Measurements from ENCODE around the gene SIAH3. TPM values are rescaled to one million over a fixed set of nuclear protein-coding genes. Genes with fewer than 3 reads are reported as not detected.

The SIAH3 gene
- total RNA-seq, 2 donors from 2014 or later = not detected

DNA sequence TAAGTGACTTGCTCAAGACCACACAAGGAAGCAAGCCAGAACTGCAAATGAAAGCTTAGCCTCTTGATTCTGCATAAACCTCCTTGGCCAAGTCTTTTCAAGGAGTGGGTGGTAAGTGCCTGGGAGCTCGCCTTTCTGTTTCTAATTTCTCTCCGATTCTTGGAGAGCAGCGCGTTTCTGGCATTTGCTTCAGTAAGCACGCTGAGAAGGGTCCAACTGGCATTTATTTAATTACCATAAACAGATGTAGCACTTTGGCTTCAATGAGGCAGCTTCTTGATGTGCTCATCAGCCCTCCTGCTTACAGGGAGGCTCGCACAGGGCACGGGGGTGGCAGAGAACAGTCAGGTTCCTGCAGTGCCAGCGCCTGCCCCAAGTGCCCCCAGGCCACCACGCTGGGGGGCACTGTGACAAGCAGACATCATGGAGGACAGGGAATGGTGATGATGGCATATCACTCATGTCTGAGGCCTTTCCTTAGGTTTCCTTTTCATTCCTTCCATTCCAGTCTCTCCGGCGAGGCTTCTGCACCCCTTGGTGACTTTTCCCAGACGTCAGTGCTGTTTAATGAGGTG is 13.3 kb downstream of the SIAH3 start:
- H3K36me3 ChIP-seq = no peaks in the 10 kb centered on the region
- no peaks in the 10 kb centered on the region for H3K4me1 ChIP-seq
- intact Hi-C loops (cut with DNase I) = no loop called here
- no peak overlapping the region for H3K4me3 ChIP-seq
- no peak overlapping the region for H3K27ac ChIP-seq
- H3K27me3 ChIP-seq = no peaks in the 10 kb centered on the region
- no peaks in the 10 kb centered on the region for H3K9me3 ChIP-seq
- TF ChIP-seq, protein P1, sequence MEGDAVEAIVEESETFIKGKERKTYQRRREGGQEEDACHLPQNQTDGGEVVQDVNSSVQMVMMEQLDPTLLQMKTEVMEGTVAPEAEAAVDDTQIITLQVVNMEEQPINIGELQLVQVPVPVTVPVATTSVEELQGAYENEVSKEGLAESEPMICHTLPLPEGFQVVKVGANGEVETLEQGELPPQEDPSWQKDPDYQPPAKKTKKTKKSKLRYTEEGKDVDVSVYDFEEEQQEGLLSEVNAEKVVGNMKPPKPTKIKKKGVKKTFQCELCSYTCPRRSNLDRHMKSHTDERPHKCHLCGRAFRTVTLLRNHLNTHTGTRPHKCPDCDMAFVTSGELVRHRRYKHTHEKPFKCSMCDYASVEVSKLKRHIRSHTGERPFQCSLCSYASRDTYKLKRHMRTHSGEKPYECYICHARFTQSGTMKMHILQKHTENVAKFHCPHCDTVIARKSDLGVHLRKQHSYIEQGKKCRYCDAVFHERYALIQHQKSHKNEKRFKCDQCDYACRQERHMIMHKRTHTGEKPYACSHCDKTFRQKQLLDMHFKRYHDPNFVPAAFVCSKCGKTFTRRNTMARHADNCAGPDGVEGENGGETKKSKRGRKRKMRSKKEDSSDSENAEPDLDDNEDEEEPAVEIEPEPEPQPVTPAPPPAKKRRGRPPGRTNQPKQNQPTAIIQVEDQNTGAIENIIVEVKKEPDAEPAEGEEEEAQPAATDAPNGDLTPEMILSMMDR (IDR thresholded peaks at IDR 0.05) = no peak
- DNase-seq = no peak
- H3K9ac ChIP-seq (ENCODE audit: low read depth in 2 of 2, low read length in 2 of 2) = no peak overlapping the region

DNA sequence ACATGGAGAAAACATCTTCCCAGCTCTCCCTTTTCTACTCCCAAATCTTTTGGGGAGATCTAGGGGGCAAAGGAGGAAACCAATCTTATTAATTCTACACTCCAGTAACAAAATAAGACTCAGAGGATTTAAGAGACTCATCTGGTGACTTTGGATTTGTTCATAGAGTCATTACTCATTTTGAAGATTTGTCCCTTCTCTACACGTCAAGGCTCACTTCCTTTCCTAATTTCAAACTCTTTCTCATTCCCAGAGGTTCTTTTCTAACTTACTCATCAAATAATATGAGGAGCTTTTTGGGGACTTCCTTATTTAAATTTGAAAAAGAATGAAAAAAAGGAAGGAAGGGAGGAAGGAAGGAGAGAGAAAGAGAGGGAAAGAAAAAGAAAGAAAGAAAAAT is 14.4 kb downstream of the SIAH3 start:
- Histone ChIP-seq H3K27me3 (no peaks in the 10 kb centered on the region), H3K4me1 (no peaks in the 10 kb centered on the region), H3K9me3 (no peaks in the 10 kb centered on the region), H3K9ac (ENCODE audit: low read depth in 2 of 2, low read length in 2 of 2) (no peak overlapping the region), H3K4me3 (no peak overlapping the region), H3K27ac (no peak overlapping the region), H3K36me3 (no peaks in the 10 kb centered on the region)
- intact Hi-C loops (cut with DNase I) = no loop called here
- TF ChIP-seq, protein P1 (IDR thresholded peaks at IDR 0.05) = no peak
- DNase-seq = no peak

DNA sequence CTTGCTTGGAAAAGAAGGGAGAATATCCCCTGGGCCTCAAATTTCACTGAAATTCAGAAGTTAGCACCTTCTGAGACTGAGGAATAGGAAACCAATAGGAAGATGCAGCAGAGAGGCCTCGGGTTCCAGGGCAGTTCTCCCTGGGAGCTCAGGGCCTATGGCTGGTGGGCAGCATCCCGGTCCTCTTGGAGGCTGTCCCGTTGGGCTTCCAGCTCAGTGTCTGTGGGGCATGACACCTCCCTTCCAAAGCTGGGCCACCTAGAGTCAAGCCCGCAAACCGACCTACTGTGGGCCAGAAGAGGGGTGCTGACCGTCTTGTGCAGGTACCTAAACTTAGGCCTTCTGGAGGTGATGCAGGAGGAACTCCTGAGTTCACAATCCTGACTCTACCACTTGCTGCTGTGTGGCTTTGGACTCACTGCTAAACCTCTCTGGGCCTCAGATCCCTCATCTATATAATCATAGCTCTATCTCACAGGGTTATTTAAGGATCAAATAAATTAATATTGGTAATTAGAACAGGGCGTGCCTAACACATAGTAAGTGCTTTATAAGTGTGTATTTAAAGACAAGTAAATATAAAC is 17.1 kb downstream of the SIAH3 start:
- Histone ChIP-seq H3K4me3 (no peak overlapping the region), H3K27ac (no peak overlapping the region), H3K4me1 (no peaks in the 10 kb centered on the region), H3K36me3 (no peaks in the 10 kb centered on the region), H3K9ac (ENCODE audit: low read depth in 2 of 2, low read length in 2 of 2) (no peak overlapping the region), H3K27me3 (no peaks in the 10 kb centered on the region), H3K9me3 (no peaks in the 10 kb centered on the region)
- intact Hi-C loops (cut with DNase I) = no loop called here
- no peak for DNase-seq
- TF ChIP-seq, protein P1 (IDR thresholded peaks at IDR 0.05) = no peak

- Histone ChIP-seq H3K4me1 (no peaks in the 10 kb centered on the region), H3K27me3 (no peaks in the 10 kb centered on the region), H3K9ac (ENCODE audit: low read depth in 2 of 2, low read length in 2 of 2) (no peak overlapping the region), H3K36me3 (no peaks in the 10 kb centered on the region), H3K27ac (no peak overlapping the region), H3K4me3 (no peak overlapping the region), H3K9me3 (no peaks in the 10 kb centered on the region)
- DNase-seq = no peak
- TF ChIP-seq, protein P1 (IDR thresholded peaks at IDR 0.05) = no peak
- intact Hi-C loops (cut with DNase I) = no loop called here
Measured at GRCh38 chr13:45833663-45834375, 17.7 kb downstream of the SIAH3 start.

GRCh38 chr13:45833242-45833641 is 18.3 kb downstream of the SIAH3 start:
- Histone ChIP-seq H3K9me3 (no peaks in the 10 kb centered on the region), H3K36me3 (no peaks in the 10 kb centered on the region), H3K27me3 (no peaks in the 10 kb centered on the region), H3K4me3 (no peak overlapping the region), H3K27ac (no peak overlapping the region), H3K4me1 (no peaks in the 10 kb centered on the region), H3K9ac (ENCODE audit: low read depth in 2 of 2, low read length in 2 of 2) (no peak overlapping the region)
- DNase-seq = no peak
- TF ChIP-seq, protein P1 (IDR thresholded peaks at IDR 0.05) = no peak
- intact Hi-C loops (cut with DNase I) = no loop called here

All from colonic mucosa (tissue), 4 donors.